Testis (tissue), 3 donors: ENCODE measurements around the gene OPA3. TPM values are rescaled to one million over a fixed set of nuclear protein-coding genes. Genes with fewer than 3 reads are reported as not detected.

Experiments
- DNase-seq: peaks from one replicate; pipeline ENCODE4 v3.0.0-alpha.2; 2019
- H3K27ac ChIP-seq, 2 donors: fragments of 200-600 bp; sonication (generic); one replicate each; pipeline ENCODE4 v1.5.1; 2019
- H3K27me3 ChIP-seq: fragments of 200-600 bp; sonication (generic); one replicate; pipeline ENCODE4 v1.5.1; 2019
- H3K36me3 ChIP-seq: fragments of 200-600 bp; sonication (generic); one replicate; pipeline ENCODE4 v1.5.1; 2017; ENCODE audit warnings: low read depth; ENCODE audit errors: missing control alignments
- H3K4me1 ChIP-seq: fragments of 200-600 bp; sonication (generic); one replicate; pipeline ENCODE4 v1.5.1; 2019
- H3K4me3 ChIP-seq, 2 donors: fragments of 200-600 bp; sonication (generic); one replicate each; pipeline ENCODE4 v1.5.1; 2017 to 2019
- H3K9me3 ChIP-seq: fragments of 200-600 bp; sonication (generic); one replicate; pipeline ENCODE4 v1.5.1; 2017
- POLR2A ChIP-seq: fragments of 450-650 bp; IDR thresholded peaks from one replicate; pipeline ENCODE4 v1.6.1; 2017; ENCODE audit warnings: antibody characterized with exemption, mild to moderate bottlenecking, moderate library complexity
- WGBS, 2 donors: methylation state at CpG; one replicate each; pipeline ENCODE4 v1.1.5; 2018; 5-methylcytosine and 5-hydroxymethylcytosine counted together
- intact Hi-C: fragments of 100-400 bp; cut with DNase I; formaldehyde crosslinking; loops from one replicate; pipeline ENCODE4 v1.15.1; 2023; ENCODE audit warnings: low total_unique reads
- polyA plus RNA-seq: library from polyadenylated mRNA; stranded (reverse); fragments of 350-450 nt; fragmentation: Illumina TruSeq; extraction: RNeasy Lipid Tissue Mini Kit (QIAGEN cat#74804); gene quantifications from one replicate; pipeline ENCODE4 v1.2.3, GENCODE V29; 2014; ENCODE audit warnings: low read depth, low replicate concordance; ENCODE audit not compliant: insufficient read depth
- total RNA-seq, 2 donors: library from RNA; depleted of rRNA; stranded (reverse); fragments of >200 nt; gene quantifications; one replicate each; pipeline ENCODE4 v1.2.3, GENCODE V29; 2016
- TF ChIP-seq, protein P1 (sequence below), 3 experiments: fragments of 450-650 bp in 2 of 3; fragments of 200-600 bp in 1 of 3; sonication (generic) in 1 of 3; IDR thresholded peaks; one replicate each; pipeline ENCODE4 v1.5.1; 2016 to 2019; ENCODE audit warnings: antibody characterized with exemption in 3 of 3, mild to moderate bottlenecking in 2 of 3, moderate library complexity in 1 of 3

OPA3 gene
- total and polyA plus RNA-seq, 3 donors from 2014 or later = 18.3 to 20.9 (median 19.3) TPM

DNA sequence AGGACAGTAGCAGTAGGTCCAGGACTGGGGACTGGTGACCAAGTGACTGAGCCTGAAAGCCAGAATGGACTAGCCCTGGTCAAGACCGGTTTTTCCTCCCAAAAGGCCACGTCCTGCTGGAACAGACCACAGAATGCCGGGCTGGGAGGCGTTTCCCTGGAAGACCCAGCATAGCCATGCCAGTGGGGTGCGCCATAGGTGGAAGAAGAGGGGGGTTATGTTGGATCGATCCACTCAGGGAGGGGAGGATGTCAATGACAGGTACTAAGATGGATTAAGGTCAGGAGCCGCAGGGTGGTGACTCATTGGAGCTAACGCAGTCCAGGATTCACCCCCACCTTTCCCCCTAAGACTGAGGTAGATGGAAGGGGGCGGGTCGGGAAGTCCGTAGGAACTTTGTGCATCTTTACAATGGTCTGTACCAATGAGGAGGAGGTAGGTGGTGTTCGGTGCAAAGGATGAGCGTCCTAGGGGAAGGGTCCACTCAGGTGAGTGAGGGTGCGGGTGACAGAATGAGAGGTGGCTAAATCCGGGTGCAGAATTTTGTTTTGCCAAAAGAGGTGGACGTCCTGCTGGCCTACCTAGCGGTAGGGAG lies 56.4 kb downstream of the OPA3 start:
- WGBS, 2 donors = 29 to 38% methylated on average over 17 of the region's 17 CpGs
- no peak for DNase-seq
- no peaks in the 10 kb centered on the region for H3K27me3 ChIP-seq
- no peak for TF ChIP-seq POLR2A
- TF ChIP-seq, protein P1, sequence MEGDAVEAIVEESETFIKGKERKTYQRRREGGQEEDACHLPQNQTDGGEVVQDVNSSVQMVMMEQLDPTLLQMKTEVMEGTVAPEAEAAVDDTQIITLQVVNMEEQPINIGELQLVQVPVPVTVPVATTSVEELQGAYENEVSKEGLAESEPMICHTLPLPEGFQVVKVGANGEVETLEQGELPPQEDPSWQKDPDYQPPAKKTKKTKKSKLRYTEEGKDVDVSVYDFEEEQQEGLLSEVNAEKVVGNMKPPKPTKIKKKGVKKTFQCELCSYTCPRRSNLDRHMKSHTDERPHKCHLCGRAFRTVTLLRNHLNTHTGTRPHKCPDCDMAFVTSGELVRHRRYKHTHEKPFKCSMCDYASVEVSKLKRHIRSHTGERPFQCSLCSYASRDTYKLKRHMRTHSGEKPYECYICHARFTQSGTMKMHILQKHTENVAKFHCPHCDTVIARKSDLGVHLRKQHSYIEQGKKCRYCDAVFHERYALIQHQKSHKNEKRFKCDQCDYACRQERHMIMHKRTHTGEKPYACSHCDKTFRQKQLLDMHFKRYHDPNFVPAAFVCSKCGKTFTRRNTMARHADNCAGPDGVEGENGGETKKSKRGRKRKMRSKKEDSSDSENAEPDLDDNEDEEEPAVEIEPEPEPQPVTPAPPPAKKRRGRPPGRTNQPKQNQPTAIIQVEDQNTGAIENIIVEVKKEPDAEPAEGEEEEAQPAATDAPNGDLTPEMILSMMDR (IDR thresholded peaks at IDR 0.05) = no peak
- no peaks in the 10 kb centered on the region for H3K9me3 ChIP-seq
- H3K4me1 ChIP-seq = peaks cover 9% of the 10 kb centered on the region
- peak overlapping the region in 1 of 2 donors; percentile 35 for H3K4me3 ChIP-seq
- no peaks in the 10 kb centered on the region for H3K36me3 ChIP-seq
- H3K27ac ChIP-seq = no peak overlapping the region
- intact Hi-C loops = loop anchor here (10.0 kb wide), 1 partner anchor 117 kb away; no protein-coding TSS in a partner anchor

DNA sequence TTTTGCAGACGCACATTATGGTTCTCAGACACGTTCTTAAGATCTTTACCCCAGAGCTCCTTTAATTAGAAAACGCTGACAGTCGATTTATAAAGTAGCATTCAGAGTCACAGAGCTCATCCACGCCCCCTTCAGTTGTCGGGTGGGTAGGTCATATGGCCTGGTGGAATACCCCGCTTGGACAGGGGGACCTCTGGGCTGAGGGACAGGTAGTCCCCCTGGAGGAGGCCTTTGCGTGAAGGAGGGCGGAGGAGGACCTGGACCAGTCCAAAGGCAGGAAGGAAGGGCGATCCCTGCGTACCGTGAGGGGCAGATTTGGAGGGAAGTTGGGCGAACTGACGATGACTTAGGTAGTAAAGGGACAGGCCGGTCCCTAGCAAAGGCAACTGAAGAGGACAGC lies 56.9 kb downstream of the OPA3 start:
- no peaks in the 10 kb centered on the region for H3K9me3 ChIP-seq
- 56 to 68% methylated on average over 15 of the region's 15 CpGs for WGBS, 2 donors
- TF ChIP-seq, protein P1 (IDR thresholded peaks at IDR 0.05) = no peak
- TF ChIP-seq POLR2A = no peak
- intact Hi-C loops = loop anchor here (10.0 kb wide), 1 partner anchor 117 kb away; no protein-coding TSS in a partner anchor
- no peak overlapping the region for H3K27ac ChIP-seq
- no peaks in the 10 kb centered on the region for H3K36me3 ChIP-seq
- H3K4me1 ChIP-seq = peaks cover 9% of the 10 kb centered on the region
- H3K27me3 ChIP-seq = no peaks in the 10 kb centered on the region
- no peak overlapping the region for H3K4me3 ChIP-seq
- DNase-seq = no peak

DNA sequence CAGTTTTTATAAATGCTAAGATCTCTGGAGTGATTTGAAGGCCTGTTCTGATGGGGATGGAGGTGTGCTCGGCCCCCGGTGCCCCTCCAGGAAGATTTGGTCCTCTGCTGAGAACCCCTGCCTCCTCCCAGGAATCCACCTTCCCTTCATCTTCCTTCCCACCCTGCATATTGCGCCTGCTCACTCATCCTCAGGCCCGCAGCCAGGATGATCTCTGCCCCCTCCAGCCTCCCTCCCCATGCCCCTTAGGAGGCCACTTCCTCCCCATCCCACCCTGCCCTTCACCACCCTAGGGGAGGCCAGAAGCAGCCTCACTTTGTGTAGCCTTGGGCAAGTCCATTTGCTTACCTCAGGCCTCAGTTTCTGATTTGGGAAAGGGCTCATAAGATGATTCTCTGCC lies 57.6 kb downstream of the OPA3 start:
- intact Hi-C loops = loop anchor here (10.0 kb wide), 1 partner anchor 118 kb away; no protein-coding TSS in a partner anchor
- WGBS, 2 donors = 62 to 84% methylated on average over 4 of the region's 4 CpGs
- H3K36me3 ChIP-seq = no peaks in the 10 kb centered on the region

DNA sequence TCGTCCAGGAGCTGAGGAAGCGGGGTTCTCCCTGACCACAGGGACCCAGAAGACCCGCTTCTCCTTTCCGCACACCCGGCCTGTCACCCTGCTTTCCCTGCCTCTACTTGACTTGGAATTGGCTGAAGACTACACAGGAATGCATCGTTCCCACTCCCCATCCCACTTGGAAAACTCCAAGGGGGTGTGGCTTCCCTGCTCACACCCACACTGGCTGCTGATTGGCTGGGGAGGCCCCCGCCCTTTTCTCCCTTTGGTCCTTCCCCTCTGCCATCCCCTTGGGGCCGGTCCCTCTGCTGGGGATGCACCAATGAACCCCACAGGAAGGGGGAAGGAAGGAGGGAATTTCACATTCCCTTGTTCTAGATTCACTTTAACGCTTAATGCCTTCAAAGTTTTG lies 58.5 kb downstream of the OPA3 start:
- intact Hi-C loops = loop anchor here (10.0 kb wide), 1 partner anchor 119 kb away; no protein-coding TSS in a partner anchor
- DNase-seq = peak; percentile 89
- H3K9me3 ChIP-seq = no peaks in the 10 kb centered on the region
- no peak overlapping the region for H3K4me3 ChIP-seq
- peak overlapping the region; percentile 19 to 67 for H3K27ac ChIP-seq
- no peaks in the 10 kb centered on the region for H3K27me3 ChIP-seq
- 48 to 49% methylated on average over 9 of the region's 9 CpGs for WGBS, 2 donors
- H3K4me1 ChIP-seq = peaks cover 9% of the 10 kb centered on the region
- H3K36me3 ChIP-seq = no peaks in the 10 kb centered on the region
- TF ChIP-seq, protein P1 (IDR thresholded peaks at IDR 0.05) = peak in 1 of 3 experiments; percentile 4
- TF ChIP-seq POLR2A = no peak

More for the DNA sequence above, 57.6 kb downstream of the OPA3 start:
- H3K27ac ChIP-seq = no peak overlapping the region
- H3K4me1 ChIP-seq = peaks cover 9% of the 10 kb centered on the region
- H3K9me3 ChIP-seq = no peaks in the 10 kb centered on the region
- no peak overlapping the region for H3K4me3 ChIP-seq
- no peak for TF ChIP-seq POLR2A
- TF ChIP-seq, protein P1 (IDR thresholded peaks at IDR 0.05) = no peak
- no peaks in the 10 kb centered on the region for H3K27me3 ChIP-seq
- DNase-seq = no peak
